Spleen (tissue), 7 donors: ENCODE measurements around the gene TBC1D21.

Experiments
- POLR2A ChIP-seq, 3 donors: fragments of 450-650 bp; IDR thresholded peaks; one replicate each; pipeline ENCODE4 v1.5.1; 2017; ENCODE audit warnings: antibody characterized with exemption in 3 of 3, mild to moderate bottlenecking in 1 of 3
- POLR2AphosphoS5 ChIP-seq, 3 donors: sonication (generic); formaldehyde crosslinking; IDR thresholded peaks; one replicate each; pipeline ENCODE4 v1.5.1; 2017; ENCODE audit warnings: antibody characterized with exemption in 3 of 3
- TF ChIP-seq, protein P1 (sequence below), 11 experiments: fragments of 200-600 bp in 7 of 11; fragments of 450-650 bp in 4 of 11; sonication (generic) in 4 of 11; IDR thresholded peaks in 8 of 11; conservative IDR thresholded peaks in 3 of 11; 1 replicate in 7 of 11; 2 replicates in 4 of 11; pipeline versions ENCODE4 v1.4.0 to v1.8.0; 2016 to 2021; ENCODE audit warnings: antibody characterized with exemption in 11 of 11, inconsistent platforms in 4 of 11, mild to moderate bottlenecking in 1 of 11
- donor health status: DM: no; HTN: no; CAD: no; lungs with moderate emphysema.
- donor health status: DM: no; HTN: no; CAD: no.
- donor health status: DM: no; HTN: no; CAD: no.

DNA sequence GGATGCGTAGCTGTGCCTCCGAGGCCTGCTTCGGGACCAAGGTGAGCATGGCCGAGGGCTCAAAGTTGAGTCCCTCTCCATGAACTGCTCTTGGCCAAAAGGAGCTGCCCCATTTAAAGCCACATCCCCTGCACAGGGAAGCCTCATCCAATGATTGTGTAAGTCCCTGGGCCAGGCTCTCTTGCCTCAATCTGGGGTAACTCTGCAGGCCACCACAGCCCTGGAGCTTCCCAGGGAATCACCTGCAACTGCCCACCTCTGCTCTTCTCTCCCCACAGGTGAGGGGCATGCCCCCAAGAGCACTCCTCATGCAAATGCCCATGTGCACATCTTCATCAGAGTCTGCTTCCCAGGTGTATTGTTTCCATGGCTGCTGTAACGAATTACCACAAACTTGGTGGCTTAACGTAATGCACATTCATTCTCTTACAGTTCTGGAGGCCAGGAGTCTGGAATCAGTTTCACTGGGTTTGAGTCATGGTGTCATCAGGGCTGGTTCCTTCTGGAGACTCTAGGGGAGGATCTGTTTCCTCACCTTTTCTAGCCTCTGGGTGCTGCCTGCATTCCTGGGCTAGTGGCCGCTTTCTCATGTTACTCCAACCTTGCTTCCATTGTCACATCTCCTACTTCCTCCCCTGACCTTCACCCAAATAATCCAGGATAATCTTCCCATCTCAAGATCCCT is 27.9 kb downstream of the TBC1D21 start:
- TF ChIP-seq, protein P1, sequence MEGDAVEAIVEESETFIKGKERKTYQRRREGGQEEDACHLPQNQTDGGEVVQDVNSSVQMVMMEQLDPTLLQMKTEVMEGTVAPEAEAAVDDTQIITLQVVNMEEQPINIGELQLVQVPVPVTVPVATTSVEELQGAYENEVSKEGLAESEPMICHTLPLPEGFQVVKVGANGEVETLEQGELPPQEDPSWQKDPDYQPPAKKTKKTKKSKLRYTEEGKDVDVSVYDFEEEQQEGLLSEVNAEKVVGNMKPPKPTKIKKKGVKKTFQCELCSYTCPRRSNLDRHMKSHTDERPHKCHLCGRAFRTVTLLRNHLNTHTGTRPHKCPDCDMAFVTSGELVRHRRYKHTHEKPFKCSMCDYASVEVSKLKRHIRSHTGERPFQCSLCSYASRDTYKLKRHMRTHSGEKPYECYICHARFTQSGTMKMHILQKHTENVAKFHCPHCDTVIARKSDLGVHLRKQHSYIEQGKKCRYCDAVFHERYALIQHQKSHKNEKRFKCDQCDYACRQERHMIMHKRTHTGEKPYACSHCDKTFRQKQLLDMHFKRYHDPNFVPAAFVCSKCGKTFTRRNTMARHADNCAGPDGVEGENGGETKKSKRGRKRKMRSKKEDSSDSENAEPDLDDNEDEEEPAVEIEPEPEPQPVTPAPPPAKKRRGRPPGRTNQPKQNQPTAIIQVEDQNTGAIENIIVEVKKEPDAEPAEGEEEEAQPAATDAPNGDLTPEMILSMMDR (IDR thresholded peaks at IDR 0.05 in 8 of 11, conservative IDR thresholded peaks at IDR 0.05 in 3 of 11), result no peak
- TF ChIP-seq POLR2A (IDR thresholded peaks at IDR 0.05), result no peak
- no peak for TF ChIP-seq POLR2AphosphoS5 (IDR thresholded peaks at IDR 0.05)
